Fibroblast of villous mesenchyme (primary cell): Measurements from ENCODE around the gene ACY1. TPM values are rescaled to one million over a fixed set of nuclear protein-coding genes. Genes with fewer than 3 reads are reported as not detected.

Experiments
- DNase-seq: peaks from one replicate; pipeline ENCODE4 v3.0.0-alpha.2; 2010; ENCODE audit warnings: low read depth
- H3K4me3 ChIP-seq: 2 replicates; pipeline ENCODE4 v1.5.1; 2011; ENCODE audit warnings: low read depth, mild to moderate bottlenecking, low read length
- CTCF ChIP-seq: IDR thresholded peaks from 2 replicates; pipeline ENCODE4 v1.5.1; 2012; ENCODE audit warnings: low read depth, mild to moderate bottlenecking, low read length; ENCODE audit not compliant: insufficient read depth
- total RNA-seq: library from RNA; depleted of rRNA; stranded (reverse); fragments of >200 nt; gene quantifications from 2 replicates; pipeline ENCODE4 v1.2.3, GENCODE V29; 2012

Gene ACY1
- total RNA-seq, 1 donor = 23.3 TPM

- peak overlapping the region; percentile 51 for H3K4me3 ChIP-seq
- TF ChIP-seq CTCF = no peak
- peak; percentile 51 for DNase-seq
Measured at GRCh38 chr3:51942603-51943450, 40.5 kb upstream of the ACY1 start.

DNA sequence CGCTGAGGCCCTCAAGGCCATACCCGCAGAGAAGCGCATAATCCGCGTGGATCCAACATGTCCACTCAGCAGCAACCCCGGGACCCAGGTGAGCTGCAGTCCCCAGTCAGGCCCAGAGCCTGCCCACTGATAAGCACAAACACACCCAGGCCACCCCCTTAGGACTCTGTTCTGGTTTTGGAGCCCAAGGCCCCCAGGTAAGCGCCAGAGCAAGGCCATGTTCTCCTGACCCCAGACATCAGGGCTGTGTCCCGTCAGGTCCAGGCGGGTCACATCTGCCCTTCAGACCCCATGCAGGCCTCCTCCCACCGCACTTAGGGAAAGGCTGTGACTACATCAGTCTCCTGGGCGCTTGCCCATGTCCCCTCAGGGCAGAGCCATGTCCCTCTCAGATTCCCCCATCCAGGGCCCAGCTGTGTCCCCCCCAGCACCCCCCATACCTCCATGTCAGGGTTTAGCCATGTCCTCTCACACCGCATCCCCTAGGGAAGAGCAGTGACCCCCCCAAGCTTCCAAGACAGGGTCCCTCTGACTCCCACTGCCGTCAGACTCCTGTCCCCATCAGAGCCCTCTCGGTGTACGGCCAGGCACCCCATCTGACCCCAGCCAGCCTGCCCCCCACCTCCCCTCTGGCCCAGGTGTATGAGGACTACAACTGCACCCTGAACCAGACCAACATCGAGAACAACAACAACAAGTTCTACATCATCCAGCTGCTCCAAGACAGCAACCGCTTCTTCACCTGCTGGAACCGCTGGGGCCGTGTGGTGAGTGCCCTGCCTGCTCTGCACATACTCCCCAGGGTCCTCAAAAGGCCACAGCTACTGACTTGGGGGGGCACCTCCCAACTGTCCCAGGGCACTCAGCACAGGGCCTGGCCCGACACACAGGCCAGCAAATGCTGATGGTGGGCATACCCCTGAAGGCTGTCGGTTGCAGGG is 39.6 kb upstream of the ACY1 start:
- TF ChIP-seq CTCF = no peak
- no peak for DNase-seq

GRCh38 chr3:51944451-51945021 is 38.8 kb upstream of the ACY1 start:
- no peak for TF ChIP-seq CTCF
- no peak overlapping the region for H3K4me3 ChIP-seq
- DNase-seq = no peak

More for the DNA sequence above, 39.6 kb upstream of the ACY1 start:
- H3K4me3 ChIP-seq = no peak overlapping the region

DNA sequence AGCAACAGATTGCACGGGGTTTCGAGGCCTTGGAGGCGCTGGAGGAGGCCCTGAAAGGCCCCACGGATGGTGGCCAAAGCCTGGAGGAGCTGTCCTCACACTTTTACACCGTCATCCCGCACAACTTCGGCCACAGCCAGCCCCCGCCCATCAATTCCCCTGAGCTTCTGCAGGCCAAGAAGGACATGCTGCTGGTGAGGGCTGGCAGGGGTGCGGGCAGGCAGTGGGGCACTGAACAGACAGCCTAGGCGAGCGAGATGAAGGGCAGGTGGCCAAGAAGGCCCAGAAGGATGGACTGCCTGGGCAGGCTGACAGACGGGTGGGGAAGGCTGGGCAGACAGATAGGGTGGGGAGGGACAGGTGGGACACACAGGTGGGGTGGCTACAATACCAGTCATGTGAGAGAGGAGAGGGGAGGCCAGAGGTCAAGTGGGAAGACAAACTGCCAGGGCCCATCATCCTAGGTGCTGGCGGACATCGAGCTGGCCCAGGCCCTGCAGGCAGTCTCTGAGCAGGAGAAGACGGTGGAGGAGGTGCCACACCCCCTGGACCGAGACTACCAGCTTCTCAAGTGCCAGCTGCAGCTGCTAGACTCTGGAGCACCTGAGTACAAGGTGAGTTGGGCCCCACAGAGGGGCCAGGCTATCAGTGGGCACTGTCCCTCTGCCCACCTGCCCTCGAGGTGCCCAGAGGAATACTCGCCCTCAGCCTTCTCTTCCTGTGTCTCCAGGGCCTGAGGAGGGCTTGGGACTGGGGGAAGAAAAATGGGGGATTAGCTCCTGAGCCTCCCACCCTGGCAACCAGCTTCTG is 38.1 kb upstream of the ACY1 start:
- DNase-seq = no peak
- no peak overlapping the region for H3K4me3 ChIP-seq
- no peak for TF ChIP-seq CTCF

- no peak for DNase-seq
- no peak for TF ChIP-seq CTCF
- no peak overlapping the region for H3K4me3 ChIP-seq
Measured at GRCh38 chr3:51945926-51946705, 37.2 kb upstream of the ACY1 start.
